MCF 10A (cell line): ENCODE data around the gene COG4. TPM values are rescaled to one million over a fixed set of nuclear protein-coding genes. Genes with fewer than 3 reads are reported as not detected.
"Not testable (repeated sequence)": the region's sequence is repeated elsewhere in the genome, so short reads cannot be mapped to it uniquely, and the experiment has no call there.

Source experiments
- BruUV-seq: library from RNA; stranded (reverse); fragments of 400-500 nt; replicated peaks from 2 replicates; lab custom pipeline; 2021; lab: Mats Ljungman, UMichigan
- CTCF ChIA-PET: fragments of 300-600 bp; sonication (Branson Sonifier 250); formaldehyde crosslinking; extraction: SDS; loops from one replicate; lab custom pipeline; 2021; ENCODE audit warnings: antibody characterized with exemption, inconsistent platforms; lab: Yijun Ruan, JAX
- POLR2A ChIA-PET: fragments of 300-600, 350-650 bp; sonication (Branson Sonifier 250); formaldehyde crosslinking; extraction: SDS; loops from one replicate; lab custom pipeline; 2020; ENCODE audit warnings: antibody characterized with exemption, inconsistent platforms; lab: Yijun Ruan, JAX
- DNase-seq: peaks from one replicate; pipeline ENCODE4 v3.0.0-alpha.2; 2018; ENCODE audit not compliant: unreplicated experiment
- H3K27ac Mint-ChIP-seq: one replicate; pipeline ENCODE4 v1.8.0; 2022; ENCODE audit warnings: mild to moderate bottlenecking, low read depth, mixed read lengths; ENCODE audit not compliant: unreplicated experiment
- H3K27me3 Mint-ChIP-seq: one replicate; pipeline ENCODE4 v1.8.0; 2022; ENCODE audit warnings: mixed read lengths; ENCODE audit not compliant: insufficient read depth, unreplicated experiment
- H3K36me3 Mint-ChIP-seq: one replicate; pipeline ENCODE4 v1.8.0; 2022; ENCODE audit warnings: mild to moderate bottlenecking, moderate library complexity, mixed read lengths; ENCODE audit not compliant: insufficient read depth, unreplicated experiment
- H3K4me1 Mint-ChIP-seq: one replicate; pipeline ENCODE4 v1.8.0; 2022; ENCODE audit warnings: mixed read lengths; ENCODE audit not compliant: insufficient read depth, unreplicated experiment
- H3K4me3 Mint-ChIP-seq: one replicate; pipeline ENCODE4 v1.8.0; 2022; ENCODE audit warnings: mild to moderate bottlenecking, moderate library complexity, mixed read lengths; ENCODE audit not compliant: unreplicated experiment
- H3K9me3 Mint-ChIP-seq: one replicate; pipeline ENCODE4 v1.8.0; 2022; ENCODE audit warnings: mixed read lengths; ENCODE audit not compliant: unreplicated experiment
- intact Hi-C: fragments of 100-400 bp; cut with micrococcal nuclease; formaldehyde crosslinking; loops from 2 replicates; pipeline ENCODE4 v1.14.1; 2022
- total RNA-seq: library from RNA; stranded (reverse); gene quantifications from 2 replicates; pipeline ENCODE4 v1.2.3, GENCODE V29; 2022
- TF ChIP-seq, protein P1 (sequence below): fragments of 200-600 bp; IDR thresholded peaks from one replicate; pipeline ENCODE4 v1.8.0; 2022; ENCODE audit warnings: antibody characterized with exemption, mild to moderate bottlenecking; ENCODE audit not compliant: unreplicated experiment

The COG4 gene
- total RNA-seq, 1 experiment from 2014 or later: 62.2 TPM

DNA sequence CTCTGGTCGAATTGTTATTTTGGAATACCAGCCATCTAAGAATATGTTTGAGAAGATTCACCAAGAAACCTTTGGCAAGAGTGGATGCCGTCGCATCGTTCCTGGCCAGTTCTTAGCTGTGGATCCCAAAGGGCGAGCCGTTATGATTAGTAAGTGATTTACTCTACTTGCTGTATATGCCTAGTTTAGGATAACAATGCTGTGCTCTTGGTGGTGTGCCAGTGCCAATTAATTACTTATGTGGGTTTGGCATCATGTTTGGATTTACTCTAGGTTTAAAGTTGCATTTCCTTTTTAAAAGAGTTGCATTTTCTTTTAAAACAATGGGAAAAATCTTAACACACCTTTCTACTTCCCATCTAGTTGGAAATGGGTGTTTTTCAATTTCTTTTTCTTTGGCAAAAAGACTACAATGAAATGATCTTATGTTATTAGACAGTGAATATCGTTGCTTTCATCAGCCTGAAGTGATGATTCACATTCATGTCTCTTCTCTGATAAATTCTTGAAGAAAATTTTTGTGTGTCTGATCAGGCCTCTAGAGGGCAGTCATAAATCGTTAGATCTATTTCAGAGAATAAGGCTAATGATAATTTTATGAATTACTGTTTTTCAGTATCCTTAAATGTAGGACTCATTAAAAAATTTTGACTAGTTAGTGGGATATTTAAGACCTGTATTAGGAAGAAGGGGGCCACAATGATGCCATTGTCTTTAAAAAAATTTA is 5.9 kb upstream of the COG4 start:
- TF ChIP-seq, protein P1, sequence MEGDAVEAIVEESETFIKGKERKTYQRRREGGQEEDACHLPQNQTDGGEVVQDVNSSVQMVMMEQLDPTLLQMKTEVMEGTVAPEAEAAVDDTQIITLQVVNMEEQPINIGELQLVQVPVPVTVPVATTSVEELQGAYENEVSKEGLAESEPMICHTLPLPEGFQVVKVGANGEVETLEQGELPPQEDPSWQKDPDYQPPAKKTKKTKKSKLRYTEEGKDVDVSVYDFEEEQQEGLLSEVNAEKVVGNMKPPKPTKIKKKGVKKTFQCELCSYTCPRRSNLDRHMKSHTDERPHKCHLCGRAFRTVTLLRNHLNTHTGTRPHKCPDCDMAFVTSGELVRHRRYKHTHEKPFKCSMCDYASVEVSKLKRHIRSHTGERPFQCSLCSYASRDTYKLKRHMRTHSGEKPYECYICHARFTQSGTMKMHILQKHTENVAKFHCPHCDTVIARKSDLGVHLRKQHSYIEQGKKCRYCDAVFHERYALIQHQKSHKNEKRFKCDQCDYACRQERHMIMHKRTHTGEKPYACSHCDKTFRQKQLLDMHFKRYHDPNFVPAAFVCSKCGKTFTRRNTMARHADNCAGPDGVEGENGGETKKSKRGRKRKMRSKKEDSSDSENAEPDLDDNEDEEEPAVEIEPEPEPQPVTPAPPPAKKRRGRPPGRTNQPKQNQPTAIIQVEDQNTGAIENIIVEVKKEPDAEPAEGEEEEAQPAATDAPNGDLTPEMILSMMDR: peak; percentile 64
- H3K4me3 Mint-ChIP-seq: peak overlapping the region; percentile 57
- BruUV-seq: no TSS peak
- H3K9me3 Mint-ChIP-seq: no peaks in the 10 kb centered on the region
- H3K4me1 Mint-ChIP-seq: peaks cover 21% of the 10 kb centered on the region
- peak; percentile 62 for DNase-seq
- no peaks in the 10 kb centered on the region for H3K27me3 Mint-ChIP-seq
- no peak overlapping the region for H3K27ac Mint-ChIP-seq
- intact Hi-C loops: loop anchor here (1.0 to 10.0 kb wide), 2 partner anchors 124 to 246 kb away; no protein-coding TSS in a partner anchor
- H3K36me3 Mint-ChIP-seq: peaks cover 91% of the 10 kb centered on the region
- CTCF ChIA-PET: interaction anchor here (0.9 to 1.6 kb wide), 5 partner anchors 10 to 126 kb away, joined by 3 to 9 read pairs (median 6); no protein-coding TSS in a partner anchor
- POLR2A ChIA-PET: interaction anchor here (1.2 kb wide), 1 partner anchor 9 kb away, joined by 3 read pairs; no protein-coding TSS in a partner anchor

DNA sequence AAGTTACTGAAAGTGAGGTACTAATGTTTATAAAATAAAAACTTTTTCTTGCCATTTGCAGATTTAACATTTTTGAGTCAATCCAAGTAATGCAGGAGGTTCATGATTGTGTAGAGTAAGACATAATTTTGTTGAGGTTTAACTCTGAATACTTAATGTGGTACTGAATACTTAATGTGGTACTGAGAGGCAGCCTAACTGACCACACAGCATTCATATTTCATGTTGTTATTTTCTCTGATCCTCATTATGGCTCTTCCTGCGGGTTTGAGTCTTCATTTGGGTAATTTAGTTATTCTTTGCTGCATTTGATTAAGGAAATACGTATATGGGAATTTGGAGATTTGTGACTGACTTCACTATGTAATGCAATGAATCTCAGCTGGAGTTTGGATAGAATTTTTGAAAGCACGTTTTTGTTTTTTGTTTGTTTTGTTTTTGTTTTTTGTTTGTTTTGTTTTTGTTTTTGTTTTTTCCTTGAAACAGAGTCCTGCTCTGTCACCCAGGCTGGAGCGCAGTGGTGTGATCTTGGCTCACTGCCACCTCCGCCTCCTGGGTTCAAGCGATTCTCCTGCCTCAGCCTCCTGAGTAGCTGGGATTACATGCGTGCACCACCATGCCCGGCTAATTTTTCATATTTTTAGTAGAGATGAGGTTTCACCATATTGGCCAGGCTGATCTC is 4.1 kb upstream of the COG4 start:
- H3K4me1 Mint-ChIP-seq: peaks cover 22% of the 10 kb centered on the region
- peak overlapping the region; percentile 98 for H3K4me3 Mint-ChIP-seq
- ChIA-PET POLR2A (interaction anchor here (0.6 kb wide), 1 partner anchor 799 kb away, joined by 3 read pairs; no protein-coding TSS in a partner anchor), CTCF (interaction anchor here (0.6 kb wide), 2 partner anchors 118 to 243 kb away, joined by 3 to 4 read pairs; no protein-coding TSS in a partner anchor)
- peak overlapping the region; percentile 43 for H3K27ac Mint-ChIP-seq
- intact Hi-C loops: loop anchor here (10.0 kb wide), 1 partner anchor 247 kb away; no protein-coding TSS in a partner anchor
- H3K36me3 Mint-ChIP-seq: peaks cover 74% of the 10 kb centered on the region
- BruUV-seq: no TSS peak
- no peak for DNase-seq
- H3K9me3 Mint-ChIP-seq: no peaks in the 10 kb centered on the region
- H3K27me3 Mint-ChIP-seq: no peaks in the 10 kb centered on the region
- TF ChIP-seq, protein P1: no peak

DNA sequence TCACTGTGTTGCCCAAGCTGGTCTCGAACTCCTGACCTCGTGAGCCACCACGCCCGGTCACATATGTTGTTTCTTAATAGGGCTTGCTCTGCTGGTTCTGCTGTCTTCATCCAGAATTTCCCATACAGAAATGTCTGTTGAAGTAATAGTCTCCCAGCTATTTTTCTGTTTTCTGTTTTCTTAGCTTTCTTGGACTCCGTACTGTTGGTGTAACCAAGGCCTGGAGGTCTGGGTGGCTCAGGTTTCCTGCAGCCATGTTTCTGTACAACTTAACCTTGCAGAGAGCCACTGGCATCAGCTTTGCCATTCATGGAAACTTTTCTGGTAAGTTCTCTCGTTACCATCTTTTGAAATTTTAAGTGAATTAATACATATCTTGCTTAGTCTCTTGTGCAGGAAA is 3.0 kb upstream of the COG4 start:
- Mint-ChIP-seq H3K4me3 (peak overlapping the region; percentile 98), H3K36me3 (peaks cover 69% of the 10 kb centered on the region), H3K4me1 (peaks cover 25% of the 10 kb centered on the region), H3K9me3 (no peaks in the 10 kb centered on the region), H3K27ac (peak overlapping the region; percentile 43), H3K27me3 (no peaks in the 10 kb centered on the region)
- TF ChIP-seq, protein P1: no peak
- BruUV-seq: no TSS peak
- intact Hi-C loops: loop anchor here (10.0 kb wide), 1 partner anchor 248 kb away; no protein-coding TSS in a partner anchor
- POLR2A ChIA-PET: interaction anchor here (0.8 to 1.0 kb wide), 2 partner anchors 146 to 179 kb away, joined by 4 to 5 read pairs; no protein-coding TSS in a partner anchor
- peak; percentile 9 for DNase-seq
- CTCF ChIA-PET: interaction anchor here (0.6 to 1.3 kb wide), 3 partner anchors 42 to 146 kb away, joined by 3 read pairs; no protein-coding TSS in a partner anchor

DNA sequence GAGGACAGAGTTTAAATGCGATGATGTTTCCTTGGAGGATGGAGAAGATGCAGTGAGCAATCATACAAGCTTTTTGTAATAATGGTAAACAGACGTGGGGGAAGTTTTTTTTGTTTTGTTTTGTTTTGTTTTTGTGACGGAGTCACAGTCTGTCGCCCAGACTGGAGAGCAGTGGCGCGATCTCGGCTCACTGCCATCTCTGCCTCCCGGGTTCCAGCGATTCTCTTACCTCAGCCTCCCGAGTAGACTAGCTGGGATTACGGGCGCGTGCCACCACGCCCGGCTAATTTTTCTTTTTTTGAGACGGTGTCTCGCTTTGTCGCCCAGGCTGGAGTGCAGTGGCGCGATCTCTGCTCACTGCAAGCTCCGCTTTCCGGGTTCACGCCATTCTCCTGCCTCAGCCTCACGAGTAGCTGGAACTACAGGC is 1.1 kb upstream of the COG4 start:
- H3K27me3 Mint-ChIP-seq, H3K9me3 Mint-ChIP-seq, DNase-seq: not testable (repeated sequence)
- CTCF ChIA-PET: interaction anchor here (0.6 to 1.3 kb wide), 6 partner anchors 9 to 1366 kb away, joined by 3 to 4 read pairs (median 3); no protein-coding TSS in a partner anchor
- H3K36me3 Mint-ChIP-seq: peaks cover 61% of the 10 kb centered on the region
- H3K4me3 Mint-ChIP-seq: peak overlapping the region; percentile 98
- peaks cover 24% of the 10 kb centered on the region for H3K4me1 Mint-ChIP-seq
- intact Hi-C loops: loop anchor here (10.0 kb wide), 1 partner anchor 250 kb away; no protein-coding TSS in a partner anchor
- peak overlapping the region; percentile 97 for H3K27ac Mint-ChIP-seq
- POLR2A ChIA-PET: interaction anchor here (0.9 to 3.1 kb wide), 12 partner anchors 9 to 237 kb away, joined by 3 to 26 read pairs (median 4); partner anchors contain the start of genes DDX19A and FCSK
- TSS peak; percentile 66 for BruUV-seq
